IMR-90 (cell line): ENCODE results near the gene ATP5F1B. TPM values are rescaled to one million over a fixed set of nuclear protein-coding genes. Genes with fewer than 3 reads are reported as not detected.

Source experiments
- ATAC-seq: fragments of 200-7000 bp; cut with Tn5 transposase; 2 replicates; pipeline ENCODE4 v1.9.1; 2020; ENCODE audit warnings: low read depth, mild to moderate bottlenecking, moderate library complexity
- BruUV-seq: library from RNA; stranded (reverse); fragments of 400-500 nt; replicated peaks from 2 replicates; lab custom pipeline; 2021; lab: Mats Ljungman, UMichigan
- CTCF ChIA-PET: fragments of 300-600 bp; formaldehyde crosslinking; extraction: SDS; loops from one replicate; lab custom pipeline; 2021; ENCODE audit warnings: antibody characterized with exemption; lab: Yijun Ruan, JAX
- POLR2A ChIA-PET: fragments of 300-600 bp; sonication (Branson Sonifier 250); formaldehyde crosslinking; loops from one replicate; lab custom pipeline; 2022; ENCODE audit warnings: antibody characterized with exemption; ENCODE audit not compliant: unreplicated experiment; lab: Charles Lee
- DNase-seq: peaks from one replicate; pipeline ENCODE4 v3.0.0; 2013
- H2AFZ ChIP-seq: replicated peaks from 2 replicates; pipeline ENCODE3; 2013; ENCODE audit warnings: low read length, mild to moderate bottlenecking; ENCODE audit not compliant: poor library complexity
- H2AK5ac ChIP-seq: 2 replicates; pipeline ENCODE4 v1.6.1; 2013; ENCODE audit warnings: low read depth, low read length, inconsistent platforms
- H2AK9ac ChIP-seq: replicated peaks from 2 replicates; pipeline ENCODE3; 2013; ENCODE audit warnings: mild to moderate bottlenecking, low read depth, low read length, moderate library complexity; ENCODE audit not compliant: poor library complexity
- H2BK120ac ChIP-seq: 2 replicates; pipeline ENCODE4 v1.6.1; 2013; ENCODE audit warnings: low read depth, low read length, inconsistent platforms
- H2BK15ac ChIP-seq: 3 replicates; pipeline ENCODE4 v1.6.1; 2013; ENCODE audit warnings: low read depth, low read length, inconsistent platforms
- H2BK20ac ChIP-seq: 2 replicates; pipeline ENCODE4 v1.6.1; 2013; ENCODE audit warnings: low read depth, mild to moderate bottlenecking, inconsistent platforms, low read length, moderate library complexity
- H2BK5ac ChIP-seq: 2 replicates; pipeline ENCODE4 v1.6.1; 2013; ENCODE audit warnings: mild to moderate bottlenecking, low read depth, low read length, inconsistent platforms; ENCODE audit not compliant: poor library complexity, severe bottlenecking
- H3K14ac ChIP-seq: replicated peaks from 2 replicates; pipeline ENCODE4 v1.6.1; 2013; ENCODE audit warnings: low read depth, low read length, inconsistent platforms
- H3K18ac ChIP-seq: 2 replicates; pipeline ENCODE4 v1.6.1; 2013; ENCODE audit warnings: low read depth, low read length, control low read depth
- H3K23ac ChIP-seq: 2 replicates; pipeline ENCODE4 v1.6.1; 2013; ENCODE audit warnings: low read depth, low read length, inconsistent platforms
- H3K27ac ChIP-seq: 2 replicates; pipeline ENCODE4 v1.5.1; 2013; ENCODE audit warnings: mild to moderate bottlenecking, control low read depth, low read length; ENCODE audit not compliant: insufficient read depth
- H3K27me3 ChIP-seq: 2 replicates; pipeline ENCODE4 v1.6.1; 2013; ENCODE audit warnings: low read length; ENCODE audit not compliant: control insufficient read depth, insufficient read depth
- H3K36me3 ChIP-seq: 2 replicates; pipeline ENCODE4 v1.6.1; 2013; ENCODE audit warnings: low read length, mixed read lengths; ENCODE audit not compliant: control insufficient read depth, insufficient read depth
- H3K4ac ChIP-seq: 2 replicates; pipeline ENCODE4 v1.6.1; 2013; ENCODE audit warnings: low read depth, low read length, inconsistent platforms
- H3K4me1 ChIP-seq: 2 replicates; pipeline ENCODE4 v1.6.1; 2013; ENCODE audit warnings: low read length, mixed read lengths; ENCODE audit not compliant: control insufficient read depth, insufficient read depth
- H3K4me2 ChIP-seq: 2 replicates; pipeline ENCODE4 v1.6.1; 2013; ENCODE audit warnings: low read depth, mild to moderate bottlenecking, control low read depth, low read length, moderate library complexity
- H3K4me3 ChIP-seq: 2 replicates; pipeline ENCODE4 v1.5.1; 2013; ENCODE audit warnings: low read depth, mild to moderate bottlenecking, control low read depth, low read length, moderate library complexity; ENCODE audit not compliant: insufficient read depth
- H3K56ac ChIP-seq: 2 replicates; pipeline ENCODE4 v1.6.1; 2013; ENCODE audit warnings: low read length, inconsistent platforms; ENCODE audit not compliant: insufficient read depth; ENCODE audit errors: extremely low read depth
- H3K79me1 ChIP-seq, 2 experiments: 2 replicates each; pipeline ENCODE4 v1.6.1; 2013; ENCODE audit warnings: low read length in 2 of 2, inconsistent platforms in 1 of 2, low read depth in 1 of 2
- H3K9ac ChIP-seq: 2 replicates; pipeline ENCODE4 v1.6.1; 2013; ENCODE audit warnings: low read depth, low read length, control low read depth
- H3K9me1 ChIP-seq: 2 replicates; pipeline ENCODE4 v1.6.1; 2013; ENCODE audit warnings: low read length, inconsistent platforms; ENCODE audit not compliant: insufficient read depth
- H3K9me3 ChIP-seq: 2 replicates; pipeline ENCODE4 v1.6.1; 2013; ENCODE audit warnings: low read length; ENCODE audit not compliant: control insufficient read depth, insufficient read depth
- H4K20me1 ChIP-seq: 2 replicates; pipeline ENCODE4 v1.6.1; 2013; ENCODE audit warnings: low read length, inconsistent platforms; ENCODE audit not compliant: insufficient read depth
- H4K5ac ChIP-seq: 2 replicates; pipeline ENCODE4 v1.6.1; 2013; ENCODE audit warnings: mild to moderate bottlenecking, low read depth, low read length, control low read depth
- H4K8ac ChIP-seq, 2 experiments: 2 replicates each; pipeline ENCODE4 v1.6.1; 2013; ENCODE audit warnings: low read depth in 2 of 2, low read length in 2 of 2, control low read depth in 1 of 2, inconsistent platforms in 1 of 2
- H4K91ac ChIP-seq: 2 replicates; pipeline ENCODE4 v1.6.1; 2013; ENCODE audit warnings: low read depth, low read length, inconsistent platforms; ENCODE audit not compliant: insufficient read depth
- BHLHE40 ChIP-seq: fragments of 150-350 bp; IDR thresholded peaks from 2 replicates; pipeline ENCODE4 v1.6.1; 2016; ENCODE audit warnings: mild to moderate bottlenecking, low read depth, low read length
- CEBPB ChIP-seq: IDR thresholded peaks from 2 replicates; pipeline ENCODE4 v1.6.1; 2012; ENCODE audit warnings: low read depth, low read length, improper control_type of control experiment
- CHD1 ChIP-seq: IDR thresholded peaks from 2 replicates; pipeline ENCODE4 v1.6.1; 2012; ENCODE audit warnings: low read depth, low read length, improper control_type of control experiment
- CTCF ChIP-seq: conservative IDR thresholded peaks from 2 replicates; pipeline ENCODE4 v1.5.1; 2012; ENCODE audit warnings: mild to moderate bottlenecking, low read depth, low read length, improper control_type of control experiment
- FOS ChIP-seq: fragments of 150-350 bp; IDR thresholded peaks from 2 replicates; pipeline ENCODE4 v1.6.1; 2016; ENCODE audit warnings: low read depth, low read length
- MAFK ChIP-seq: IDR thresholded peaks from 2 replicates; pipeline ENCODE4 v1.6.1; 2012; ENCODE audit warnings: low read depth, low read length, improper control_type of control experiment
- MAZ ChIP-seq: IDR thresholded peaks from 2 replicates; pipeline ENCODE4 v1.6.1; 2012; ENCODE audit warnings: low read depth, mild to moderate bottlenecking, low read length, improper control_type of control experiment, moderate library complexity, borderline replicate concordance
- MXI1 ChIP-seq: IDR thresholded peaks from 2 replicates; pipeline ENCODE4 v1.6.1; 2012; ENCODE audit warnings: low read depth, mild to moderate bottlenecking, low read length, moderate library complexity, borderline replicate concordance
- NFE2L2 ChIP-seq: fragments of 150-350 bp; IDR thresholded peaks from 2 replicates; pipeline ENCODE4 v1.6.1; 2016; ENCODE audit warnings: low read depth, mild to moderate bottlenecking, low read length
- POLR2A ChIP-seq: IDR thresholded peaks from 2 replicates; pipeline ENCODE4 v1.6.1; 2012; ENCODE audit warnings: mild to moderate bottlenecking, low read depth, low read length
- RAD21 ChIP-seq: IDR thresholded peaks from 2 replicates; pipeline ENCODE4 v1.6.1; 2012; ENCODE audit warnings: low read length, improper control_type of control experiment
- RCOR1 ChIP-seq: IDR thresholded peaks from 2 replicates; pipeline ENCODE4 v1.6.1; 2012; ENCODE audit warnings: mild to moderate bottlenecking, low read length, improper control_type of control experiment; ENCODE audit not compliant: insufficient replicate concordance
- RFX5 ChIP-seq: IDR thresholded peaks from 2 replicates; pipeline ENCODE4 v1.8.0; 2012; ENCODE audit warnings: low read depth, mild to moderate bottlenecking, low read length, moderate library complexity
- SMC3 ChIP-seq: fragments of 150-350 bp; IDR thresholded peaks from 2 replicates; pipeline ENCODE4 v1.6.1; 2016; ENCODE audit warnings: low read depth, mild to moderate bottlenecking, antibody characterized with exemption, low read length, moderate library complexity
- USF2 ChIP-seq: fragments of 150-350 bp; IDR thresholded peaks from 2 replicates; pipeline ENCODE4 v1.6.1; 2017; ENCODE audit warnings: mild to moderate bottlenecking, antibody characterized with exemption, low read length, low read depth
- WGBS, 2 experiments: methylation state at CpG; one replicate each; pipeline versions ENCODE4 v1.1.5 to v1.1.7; 2013; ENCODE audit warnings: missing lambda C conversion rate in 2 of 2; ENCODE audit not compliant: insufficient read length in 1 of 2; ENCODE audit errors: extremely low coverage in 2 of 2; 5-methylcytosine and 5-hydroxymethylcytosine counted together
- dilution Hi-C: fragments of 300-500 bp; cut with HindIII; formaldehyde crosslinking; loops from one replicate; pipeline ENCODE4 v1.14.3; 2018; ENCODE audit warnings: low sequenced_read_pairs; ENCODE audit not compliant: unreplicated experiment
- in situ Hi-C: fragments of 300-500 bp; cut with MboI; formaldehyde crosslinking; loops from 3 replicates; pipeline ENCODE4 v1.14.3; 2019; ENCODE audit warnings: low sequenced_read_pairs, inconsistent platforms, mixed read lengths
- intact Hi-C: fragments of 100-400 bp; cut with micrococcal nuclease; formaldehyde crosslinking; loops from 2 replicates; pipeline ENCODE4 v1.10.0; 2022
- polyA plus RNA-seq, 3 experiments: library from polyadenylated mRNA; depleted of rRNA; stranded (reverse); fragments of >200 nt; gene quantifications; 2 replicates each; pipeline ENCODE4 v1.2.3, GENCODE V29; 2012; ENCODE audit warnings: low replicate concordance in 1 of 3
- total RNA-seq: library from RNA; depleted of rRNA; stranded (reverse); fragments of >200 nt; gene quantifications from 2 replicates; pipeline ENCODE4 v1.2.3, GENCODE V29; 2012
- TF ChIP-seq, protein P1 (sequence below): fragments of 150-350 bp; IDR thresholded peaks from 2 replicates; pipeline ENCODE4 v1.6.1; 2016; ENCODE audit warnings: low read depth, mild to moderate bottlenecking, low read length, moderate library complexity, borderline replicate concordance

ATP5F1B gene
- total and polyA plus RNA-seq, 2 of the 4 experiments (the other 2 are of a cell fraction), result 812 to 915 TPM

GRCh38 chr12:56596815-56597214 lies 49.0 kb downstream of the ATP5F1B start:
- H3K4ac ChIP-seq, result no peak overlapping the region
- in situ Hi-C loops (no loop called here), intact Hi-C loops (loop anchor here (5.0 kb wide), 1 partner anchor 40 kb away; no protein-coding TSS in a partner anchor), dilution Hi-C loops (no loop called here)
- no peak overlapping the region for H3K4me2 ChIP-seq
- no peak overlapping the region for H3K18ac ChIP-seq
- H2AK9ac ChIP-seq, result no peak overlapping the region
- H4K8ac ChIP-seq, result no peak overlapping the region
- H3K27ac ChIP-seq, result peak overlapping the region; percentile 22; the same call in 1 of the 2 replicates
- peaks cover 56% of the 10 kb centered on the region for H3K36me3 ChIP-seq
- H3K56ac ChIP-seq, result no peak overlapping the region
- H3K14ac ChIP-seq, result no peak overlapping the region
- ATAC-seq (0 out of 2 replicates have a peak, but pooled peaks have one; percentile 3), DNase-seq (no peak)
- ChIA-PET CTCF (no interaction called here), POLR2A (no interaction called here)
- no peak overlapping the region for H2BK20ac ChIP-seq
- H3K9ac ChIP-seq, result no peak overlapping the region
- no peak overlapping the region for H3K4me3 ChIP-seq
- no peak overlapping the region for H4K5ac ChIP-seq
- H2BK120ac ChIP-seq, result no peak overlapping the region
- H4K20me1 ChIP-seq, result peaks cover 19% of the 10 kb centered on the region
- no peaks in the 10 kb centered on the region for H3K9me3 ChIP-seq
- no TSS peak for BruUV-seq
- no peak overlapping the region for H2BK5ac ChIP-seq
- peaks cover 3 to 45% of the 10 kb centered on the region in 2 experiments; a peak in 3 of 4 replicates for H3K79me1 ChIP-seq
- H3K23ac ChIP-seq, result no peak overlapping the region
- H2AFZ ChIP-seq, result no peak overlapping the region
- H4K91ac ChIP-seq, result no peak overlapping the region
- H2AK5ac ChIP-seq, result no peak overlapping the region
- H3K9me1 ChIP-seq, result peaks cover 3% of the 10 kb centered on the region; the same call in 1 of the 2 replicates
- H3K4me1 ChIP-seq, result peaks cover 15% of the 10 kb centered on the region
- no peak overlapping the region for H2BK15ac ChIP-seq
- no peaks in the 10 kb centered on the region for H3K27me3 ChIP-seq
- TF ChIP-seq POLR2A, result no peak
- no peak for TF ChIP-seq MXI1
- TF ChIP-seq FOS, result no peak
- no peak for TF ChIP-seq CHD1
- TF ChIP-seq MAZ, result no peak
- no peak for TF ChIP-seq USF2
- no peak for TF ChIP-seq RCOR1
- no peak for TF ChIP-seq NFE2L2
- TF ChIP-seq, protein P1, sequence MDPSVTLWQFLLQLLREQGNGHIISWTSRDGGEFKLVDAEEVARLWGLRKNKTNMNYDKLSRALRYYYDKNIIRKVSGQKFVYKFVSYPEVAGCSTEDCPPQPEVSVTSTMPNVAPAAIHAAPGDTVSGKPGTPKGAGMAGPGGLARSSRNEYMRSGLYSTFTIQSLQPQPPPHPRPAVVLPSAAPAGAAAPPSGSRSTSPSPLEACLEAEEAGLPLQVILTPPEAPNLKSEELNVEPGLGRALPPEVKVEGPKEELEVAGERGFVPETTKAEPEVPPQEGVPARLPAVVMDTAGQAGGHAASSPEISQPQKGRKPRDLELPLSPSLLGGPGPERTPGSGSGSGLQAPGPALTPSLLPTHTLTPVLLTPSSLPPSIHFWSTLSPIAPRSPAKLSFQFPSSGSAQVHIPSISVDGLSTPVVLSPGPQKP, result no peak
- no peak for TF ChIP-seq RAD21
- no peak for TF ChIP-seq CEBPB
- TF ChIP-seq RFX5, result no peak
- TF ChIP-seq CTCF, result no peak
- no peak for TF ChIP-seq SMC3
- no peak for TF ChIP-seq MAFK
- TF ChIP-seq BHLHE40, result no peak
- no CpG with 5 or more reads among the region's 3 CpGs for WGBS, 2 experiments
